Measurements from ENCODE around the gene PCP4.
A peak's percentile ranks its signal among the peaks of the same experiment; 100 is the strongest.

The PCP4 gene

GRCh38 chr21:39867198-39867650 lies at the start of gene PCP4:
TSS of gene PCP4 (plus strand) at chr21:39867438. CDS start at chr21:39867502, 64 bp downstream.
- Histone ChIP-seq H3K27me3 (ENCODE audit: control insufficient read depth in 1 of 2, insufficient read depth in 2 of 2, low read length in 2 of 2) (no peaks in the 10 kb centered on the region), H3K9ac (ENCODE audit: low read length) (no peak within 1 kb of the TSS), H3K27ac (ENCODE audit: low read depth, low read length) (no peak within 1 kb of the TSS)

GRCh38 chr21:39818557-39818956 lies 48.7 kb upstream of the PCP4 start:
- H3K9ac ChIP-seq (ENCODE audit: low read length): no peak overlapping the region

More at GRCh38 chr21:39867198-39867650, at the start of gene PCP4:
- no peaks in the 10 kb centered on the region for H3K9me3 ChIP-seq (ENCODE audit: low read length)
- no peaks in the 10 kb centered on the region for H3K4me1 ChIP-seq (ENCODE audit: insufficient read depth, low read length)
- no peaks in the 10 kb centered on the region for H3K36me3 ChIP-seq (ENCODE audit: insufficient read depth, low read length)
- H3K4me3 ChIP-seq (ENCODE audit: low read depth in 1 of 2, low read length in 2 of 2): peak within 1 kb of the TSS in 1 of 2 donors; percentile 35

GRCh38 chr21:39822042-39822441 lies 45.2 kb upstream of the PCP4 start:
- Histone ChIP-seq H3K27me3 (ENCODE audit: control insufficient read depth in 1 of 2, insufficient read depth in 2 of 2, low read length in 2 of 2) (no peaks in the 10 kb centered on the region), H3K27ac (ENCODE audit: low read depth, low read length) (no peak overlapping the region), H3K36me3 (ENCODE audit: insufficient read depth, low read length) (no peaks in the 10 kb centered on the region), H3K9ac (ENCODE audit: low read length) (no peak overlapping the region), H3K9me3 (ENCODE audit: low read length) (no peaks in the 10 kb centered on the region), H3K4me3 (ENCODE audit: low read depth in 1 of 2, low read length in 2 of 2) (no peak overlapping the region), H3K4me1 (ENCODE audit: insufficient read depth, low read length) (no peaks in the 10 kb centered on the region)

More at GRCh38 chr21:39818557-39818956, 48.7 kb upstream of the PCP4 start:
- H3K27ac ChIP-seq (ENCODE audit: low read depth, low read length): no peak overlapping the region
- H3K27me3 ChIP-seq (ENCODE audit: control insufficient read depth in 1 of 2, insufficient read depth in 2 of 2, low read length in 2 of 2): no peaks in the 10 kb centered on the region
- H3K9me3 ChIP-seq (ENCODE audit: low read length): no peaks in the 10 kb centered on the region
- H3K4me3 ChIP-seq (ENCODE audit: low read depth in 1 of 2, low read length in 2 of 2): no peak overlapping the region
- no peaks in the 10 kb centered on the region for H3K4me1 ChIP-seq (ENCODE audit: insufficient read depth, low read length)
- H3K36me3 ChIP-seq (ENCODE audit: insufficient read depth, low read length): no peaks in the 10 kb centered on the region

GRCh38 chr21:39825250-39825649 lies 42.0 kb upstream of the PCP4 start:
- no peak overlapping the region for H3K4me3 ChIP-seq (ENCODE audit: low read depth in 1 of 2, low read length in 2 of 2)
- H3K36me3 ChIP-seq (ENCODE audit: insufficient read depth, low read length): no peaks in the 10 kb centered on the region
- H3K27ac ChIP-seq (ENCODE audit: low read depth, low read length): no peak overlapping the region
- no peaks in the 10 kb centered on the region for H3K9me3 ChIP-seq (ENCODE audit: low read length)
- H3K9ac ChIP-seq (ENCODE audit: low read length): no peak overlapping the region
- no peaks in the 10 kb centered on the region for H3K27me3 ChIP-seq (ENCODE audit: control insufficient read depth in 1 of 2, insufficient read depth in 2 of 2, low read length in 2 of 2)
- no peaks in the 10 kb centered on the region for H3K4me1 ChIP-seq (ENCODE audit: insufficient read depth, low read length)

GRCh38 chr21:39834543-39834942 lies 32.7 kb upstream of the PCP4 start:
- Histone ChIP-seq H3K4me1 (ENCODE audit: insufficient read depth, low read length) (no peaks in the 10 kb centered on the region), H3K36me3 (ENCODE audit: insufficient read depth, low read length) (no peaks in the 10 kb centered on the region), H3K27me3 (ENCODE audit: control insufficient read depth in 1 of 2, insufficient read depth in 2 of 2, low read length in 2 of 2) (no peaks in the 10 kb centered on the region), H3K4me3 (ENCODE audit: low read depth in 1 of 2, low read length in 2 of 2) (no peak overlapping the region), H3K27ac (ENCODE audit: low read depth, low read length) (no peak overlapping the region), H3K9ac (ENCODE audit: low read length) (no peak overlapping the region), H3K9me3 (ENCODE audit: low read length) (no peaks in the 10 kb centered on the region)

GRCh38 chr21:39837861-39838359 lies 29.3 kb upstream of the PCP4 start:
- H3K36me3 ChIP-seq (ENCODE audit: insufficient read depth, low read length): no peaks in the 10 kb centered on the region
- H3K9ac ChIP-seq (ENCODE audit: low read length): no peak overlapping the region
- H3K4me1 ChIP-seq (ENCODE audit: insufficient read depth, low read length): no peaks in the 10 kb centered on the region
- H3K27ac ChIP-seq (ENCODE audit: low read depth, low read length): no peak overlapping the region
- no peak overlapping the region for H3K4me3 ChIP-seq (ENCODE audit: low read depth in 1 of 2, low read length in 2 of 2)
- H3K27me3 ChIP-seq (ENCODE audit: control insufficient read depth in 1 of 2, insufficient read depth in 2 of 2, low read length in 2 of 2): peaks cover 0 to 3% of the 10 kb centered on the region in 2 donors
- no peaks in the 10 kb centered on the region for H3K9me3 ChIP-seq (ENCODE audit: low read length)

GRCh38 chr21:39840373-39841097 lies 26.7 kb upstream of the PCP4 start:
- Histone ChIP-seq H3K9ac (ENCODE audit: low read length) (no peak overlapping the region), H3K27me3 (ENCODE audit: control insufficient read depth in 1 of 2, insufficient read depth in 2 of 2, low read length in 2 of 2) (peaks cover 0 to 3% of the 10 kb centered on the region in 2 donors), H3K9me3 (ENCODE audit: low read length) (no peaks in the 10 kb centered on the region), H3K27ac (ENCODE audit: low read depth, low read length) (no peak overlapping the region), H3K36me3 (ENCODE audit: insufficient read depth, low read length) (no peaks in the 10 kb centered on the region), H3K4me3 (ENCODE audit: low read depth in 1 of 2, low read length in 2 of 2) (no peak overlapping the region), H3K4me1 (ENCODE audit: insufficient read depth, low read length) (no peaks in the 10 kb centered on the region)

- H3K27me3 ChIP-seq (ENCODE audit: control insufficient read depth in 1 of 2, insufficient read depth in 2 of 2, low read length in 2 of 2): peaks cover 0 to 3% of the 10 kb centered on the region in 2 donors
- H3K4me3 ChIP-seq (ENCODE audit: low read depth in 1 of 2, low read length in 2 of 2): no peak overlapping the region
- H3K36me3 ChIP-seq (ENCODE audit: insufficient read depth, low read length): no peaks in the 10 kb centered on the region
- H3K27ac ChIP-seq (ENCODE audit: low read depth, low read length): no peak overlapping the region
- H3K4me1 ChIP-seq (ENCODE audit: insufficient read depth, low read length): no peaks in the 10 kb centered on the region
- H3K9ac ChIP-seq (ENCODE audit: low read length): no peak overlapping the region
- no peaks in the 10 kb centered on the region for H3K9me3 ChIP-seq (ENCODE audit: low read length)
Measured at GRCh38 chr21:39842741-39843459, 24.3 kb upstream of the PCP4 start.

- H3K27ac ChIP-seq (ENCODE audit: low read depth, low read length): no peak overlapping the region
- H3K9me3 ChIP-seq (ENCODE audit: low read length): no peaks in the 10 kb centered on the region
- H3K36me3 ChIP-seq (ENCODE audit: insufficient read depth, low read length): no peaks in the 10 kb centered on the region
- no peak overlapping the region for H3K4me3 ChIP-seq (ENCODE audit: low read depth in 1 of 2, low read length in 2 of 2)
- H3K9ac ChIP-seq (ENCODE audit: low read length): no peak overlapping the region
- peaks cover 0 to 3% of the 10 kb centered on the region in 2 donors for H3K27me3 ChIP-seq (ENCODE audit: control insufficient read depth in 1 of 2, insufficient read depth in 2 of 2, low read length in 2 of 2)
- no peaks in the 10 kb centered on the region for H3K4me1 ChIP-seq (ENCODE audit: insufficient read depth, low read length)
Measured at GRCh38 chr21:39843483-39843882, 23.8 kb upstream of the PCP4 start.

- no peaks in the 10 kb centered on the region for H3K36me3 ChIP-seq (ENCODE audit: insufficient read depth, low read length)
- no peaks in the 10 kb centered on the region for H3K4me1 ChIP-seq (ENCODE audit: insufficient read depth, low read length)
- H3K9me3 ChIP-seq (ENCODE audit: low read length): no peaks in the 10 kb centered on the region
- no peak overlapping the region for H3K27ac ChIP-seq (ENCODE audit: low read depth, low read length)
- peaks cover 0 to 3% of the 10 kb centered on the region in 2 donors for H3K27me3 ChIP-seq (ENCODE audit: control insufficient read depth in 1 of 2, insufficient read depth in 2 of 2, low read length in 2 of 2)
- no peak overlapping the region for H3K4me3 ChIP-seq (ENCODE audit: low read depth in 1 of 2, low read length in 2 of 2)
- no peak overlapping the region for H3K9ac ChIP-seq (ENCODE audit: low read length)
Measured at GRCh38 chr21:39843916-39844315, 23.3 kb upstream of the PCP4 start.

GRCh38 chr21:39845571-39846130 lies 21.6 kb upstream of the PCP4 start:
- Histone ChIP-seq H3K27ac (ENCODE audit: low read depth, low read length) (no peak overlapping the region), H3K9me3 (ENCODE audit: low read length) (no peaks in the 10 kb centered on the region), H3K9ac (ENCODE audit: low read length) (no peak overlapping the region), H3K4me3 (ENCODE audit: low read depth in 1 of 2, low read length in 2 of 2) (no peak overlapping the region), H3K4me1 (ENCODE audit: insufficient read depth, low read length) (no peaks in the 10 kb centered on the region), H3K27me3 (ENCODE audit: control insufficient read depth in 1 of 2, insufficient read depth in 2 of 2, low read length in 2 of 2) (peaks cover 0 to 3% of the 10 kb centered on the region in 2 donors), H3K36me3 (ENCODE audit: insufficient read depth, low read length) (no peaks in the 10 kb centered on the region)
